Vagina (tissue), 2 donors: ENCODE measurements around the gene KDM4C. TPM values are rescaled to one million over a fixed set of nuclear protein-coding genes. Genes with fewer than 3 reads are reported as not detected.

Experiments
- DNase-seq, 2 donors: peaks; one replicate each; pipeline ENCODE4 v3.0.0-alpha.2; 2017; ENCODE audit errors: extremely low spot score in 2 of 2
- H3K27ac ChIP-seq: fragments of 200-600 bp; sonication (generic); one replicate; pipeline ENCODE4 v1.5.1; 2019
- H3K27me3 ChIP-seq: fragments of 200-600 bp; sonication (generic); one replicate; pipeline ENCODE4 v1.5.1; 2019
- H3K36me3 ChIP-seq, 2 donors: fragments of 200-600 bp; sonication (generic); one replicate each; pipeline ENCODE4 v1.5.1; 2017 to 2019
- H3K4me1 ChIP-seq: fragments of 200-600 bp; sonication (generic); one replicate; pipeline ENCODE4 v1.5.1; 2019
- H3K4me3 ChIP-seq, 2 donors: fragments of 200-600 bp; sonication (generic); 1 replicate in 1 of 2; 2 replicates in 1 of 2; pipeline ENCODE4 v1.5.1; 2016 to 2019
- H3K9me3 ChIP-seq: fragments of 200-600 bp; sonication (generic); one replicate; pipeline ENCODE4 v1.5.1; 2019
- POLR2A ChIP-seq, 2 donors: fragments of 450-650 bp; IDR thresholded peaks; one replicate each; pipeline ENCODE4 v1.6.1; 2017; ENCODE audit warnings: antibody characterized with exemption in 2 of 2, mild to moderate bottlenecking in 2 of 2, moderate library complexity in 2 of 2
- POLR2AphosphoS5 ChIP-seq, 2 donors: sonication (generic); formaldehyde crosslinking; IDR thresholded peaks; one replicate each; pipeline ENCODE4 v1.9.0; 2017; ENCODE audit warnings: antibody characterized with exemption in 2 of 2, mild to moderate bottlenecking in 2 of 2, low read depth in 1 of 2; ENCODE audit not compliant: insufficient read depth in 1 of 2
- intact Hi-C: fragments of 100-400 bp; cut with DNase I; formaldehyde crosslinking; loops from one replicate; pipeline ENCODE4 v1.15.1; 2023
- total RNA-seq: library from RNA; depleted of rRNA; stranded (reverse); fragments of >200 nt; gene quantifications from one replicate; pipeline ENCODE4 v1.2.3, GENCODE V29; 2016
- TF ChIP-seq, protein P1 (sequence below), 3 experiments: fragments of 450-650 bp in 2 of 3; fragments of 200-600 bp in 1 of 3; sonication (generic) in 1 of 3; IDR thresholded peaks; one replicate each; pipeline ENCODE4 v1.5.1; 2017 to 2019; ENCODE audit warnings: antibody characterized with exemption in 3 of 3, mild to moderate bottlenecking in 2 of 3, moderate library complexity in 2 of 3

Gene KDM4C
- total RNA-seq, 1 donor from 2014 or later, result 35.6 TPM

DNA sequence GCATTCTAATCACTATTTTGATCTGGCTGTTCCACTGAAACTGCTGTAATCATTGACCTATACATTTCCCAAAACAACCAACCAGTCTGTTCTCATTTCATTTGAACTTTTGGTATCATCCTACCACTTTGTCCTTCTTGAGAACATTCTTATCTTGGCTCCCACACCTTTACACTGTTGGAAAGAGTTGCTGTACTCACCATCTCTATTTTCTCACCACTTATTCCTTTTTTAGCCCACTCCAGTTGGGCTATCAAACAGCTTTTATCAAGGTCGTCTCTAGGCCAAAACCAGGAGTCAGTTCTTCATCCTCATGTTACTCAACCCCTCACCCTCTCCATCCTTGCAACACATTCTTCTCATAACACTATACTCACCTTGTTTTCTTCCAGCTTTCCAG lies 170.1 kb downstream of the KDM4C start:
- Histone ChIP-seq H3K36me3 (no peaks in the 10 kb centered on the region), H3K4me1 (peaks cover 21% of the 10 kb centered on the region), H3K4me3 (no peak overlapping the region), H3K27me3 (no peaks in the 10 kb centered on the region), H3K27ac (no peak overlapping the region), H3K9me3 (no peaks in the 10 kb centered on the region)
- intact Hi-C loops, result no loop called here
- DNase-seq, result no peak
- TF ChIP-seq, protein P1, sequence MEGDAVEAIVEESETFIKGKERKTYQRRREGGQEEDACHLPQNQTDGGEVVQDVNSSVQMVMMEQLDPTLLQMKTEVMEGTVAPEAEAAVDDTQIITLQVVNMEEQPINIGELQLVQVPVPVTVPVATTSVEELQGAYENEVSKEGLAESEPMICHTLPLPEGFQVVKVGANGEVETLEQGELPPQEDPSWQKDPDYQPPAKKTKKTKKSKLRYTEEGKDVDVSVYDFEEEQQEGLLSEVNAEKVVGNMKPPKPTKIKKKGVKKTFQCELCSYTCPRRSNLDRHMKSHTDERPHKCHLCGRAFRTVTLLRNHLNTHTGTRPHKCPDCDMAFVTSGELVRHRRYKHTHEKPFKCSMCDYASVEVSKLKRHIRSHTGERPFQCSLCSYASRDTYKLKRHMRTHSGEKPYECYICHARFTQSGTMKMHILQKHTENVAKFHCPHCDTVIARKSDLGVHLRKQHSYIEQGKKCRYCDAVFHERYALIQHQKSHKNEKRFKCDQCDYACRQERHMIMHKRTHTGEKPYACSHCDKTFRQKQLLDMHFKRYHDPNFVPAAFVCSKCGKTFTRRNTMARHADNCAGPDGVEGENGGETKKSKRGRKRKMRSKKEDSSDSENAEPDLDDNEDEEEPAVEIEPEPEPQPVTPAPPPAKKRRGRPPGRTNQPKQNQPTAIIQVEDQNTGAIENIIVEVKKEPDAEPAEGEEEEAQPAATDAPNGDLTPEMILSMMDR (IDR thresholded peaks at IDR 0.05), result no peak
- TF ChIP-seq POLR2AphosphoS5 (IDR thresholded peaks at IDR 0.05; ENCODE audit: insufficient read depth in 1 of 2, low read depth in 1 of 2) (no peak), POLR2A (IDR thresholded peaks at IDR 0.05) (no peak)

DNA sequence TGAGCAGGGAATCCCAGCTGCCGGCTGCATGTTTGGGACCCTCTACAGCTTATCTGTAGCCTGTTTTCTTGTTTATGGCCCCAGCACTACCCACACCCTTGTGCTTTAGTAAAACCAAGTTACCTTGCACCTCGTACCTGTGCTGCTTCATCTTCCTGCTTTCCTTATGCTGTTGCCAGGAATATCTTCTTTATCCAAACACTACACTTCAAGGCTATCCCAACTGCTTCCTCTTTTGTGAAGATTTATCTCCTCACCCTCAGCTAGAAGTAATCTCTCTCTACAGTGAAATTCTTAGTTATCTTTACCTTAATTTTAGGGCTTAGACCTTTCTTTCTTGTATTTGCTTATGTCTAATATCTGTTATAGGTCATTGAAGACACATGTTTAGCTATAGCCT lies 171.1 kb downstream of the KDM4C start:
- no peak overlapping the region for H3K27ac ChIP-seq
- H3K4me1 ChIP-seq, result peaks cover 21% of the 10 kb centered on the region
- no peaks in the 10 kb centered on the region for H3K27me3 ChIP-seq
- intact Hi-C loops, result no loop called here
- TF ChIP-seq POLR2AphosphoS5 (IDR thresholded peaks at IDR 0.05; ENCODE audit: insufficient read depth in 1 of 2, low read depth in 1 of 2) (no peak), POLR2A (IDR thresholded peaks at IDR 0.05) (no peak)
- TF ChIP-seq, protein P1 (IDR thresholded peaks at IDR 0.05), result no peak
- no peaks in the 10 kb centered on the region for H3K36me3 ChIP-seq
- H3K9me3 ChIP-seq, result no peaks in the 10 kb centered on the region
- no peak for DNase-seq
- H3K4me3 ChIP-seq, result no peak overlapping the region

DNA sequence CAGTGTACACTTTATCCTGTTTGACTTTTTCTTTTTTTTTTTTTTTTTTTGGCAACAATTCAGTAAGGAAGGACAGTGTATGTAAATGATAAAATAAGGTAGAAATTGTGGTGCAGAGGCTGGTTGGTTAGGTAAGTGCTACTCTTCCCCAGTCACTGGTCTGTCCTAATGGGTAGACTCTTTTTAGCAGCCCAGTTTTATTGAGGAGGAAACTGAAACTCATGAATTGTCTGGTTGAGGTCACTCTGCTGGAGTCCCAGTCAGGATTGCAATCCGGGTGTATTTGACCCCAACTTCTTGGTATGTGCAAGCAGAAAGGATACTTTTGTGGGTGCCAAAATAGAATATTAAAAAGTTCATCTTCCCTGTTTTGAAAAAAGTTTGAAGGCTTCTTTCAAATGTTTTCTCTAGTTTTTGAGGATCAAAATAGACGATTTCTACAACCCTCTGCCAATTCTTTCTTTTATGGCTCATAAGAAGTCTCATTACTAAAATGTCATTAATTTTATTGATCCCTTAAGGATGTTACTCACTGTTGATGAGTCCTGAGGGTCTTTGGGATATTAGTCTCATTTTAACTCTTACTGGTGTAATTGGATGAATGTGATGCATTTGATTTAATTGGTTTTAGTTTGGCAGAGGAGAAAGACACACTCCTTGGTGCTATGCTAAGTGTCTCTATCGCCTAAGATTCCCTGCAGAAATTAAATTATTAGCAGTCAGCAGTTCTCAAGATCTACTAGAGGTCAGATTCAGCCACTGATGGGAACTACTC lies 171.9 kb downstream of the KDM4C start:
- H3K27me3 ChIP-seq, result no peaks in the 10 kb centered on the region
- TF ChIP-seq POLR2AphosphoS5 (IDR thresholded peaks at IDR 0.05; ENCODE audit: insufficient read depth in 1 of 2, low read depth in 1 of 2) (no peak), POLR2A (IDR thresholded peaks at IDR 0.05) (no peak)
- TF ChIP-seq, protein P1 (IDR thresholded peaks at IDR 0.05), result no peak
- H3K9me3 ChIP-seq, result no peaks in the 10 kb centered on the region
- peaks cover 21% of the 10 kb centered on the region for H3K4me1 ChIP-seq
- H3K27ac ChIP-seq, result no peak overlapping the region
- H3K4me3 ChIP-seq, result no peak overlapping the region
- intact Hi-C loops, result no loop called here
- DNase-seq, result no peak
- H3K36me3 ChIP-seq, result no peaks in the 10 kb centered on the region

DNA sequence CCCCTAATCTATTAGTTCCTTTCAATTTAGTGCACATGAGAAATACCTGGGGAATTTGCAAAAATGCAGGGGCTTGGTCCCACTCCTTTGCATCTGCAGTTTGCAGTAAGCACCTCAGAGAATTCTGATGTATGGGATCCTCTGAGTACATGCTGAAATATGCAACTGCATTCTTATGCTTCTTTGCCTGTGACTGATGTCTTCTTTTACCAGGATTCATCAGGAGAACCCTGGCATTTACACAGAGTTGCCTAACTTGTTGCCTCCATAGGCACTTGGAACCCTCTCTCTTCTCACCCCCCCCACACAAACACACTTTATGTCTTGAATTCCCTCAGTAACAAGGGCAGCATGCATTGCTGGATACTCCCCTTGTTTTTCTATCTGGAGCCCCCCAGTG lies 173.1 kb downstream of the KDM4C start:
- Histone ChIP-seq H3K4me3 (no peak overlapping the region), H3K9me3 (no peaks in the 10 kb centered on the region), H3K36me3 (no peaks in the 10 kb centered on the region), H3K27ac (no peak overlapping the region), H3K27me3 (no peaks in the 10 kb centered on the region), H3K4me1 (peaks cover 21% of the 10 kb centered on the region)
- intact Hi-C loops, result no loop called here
- no peak for DNase-seq
- TF ChIP-seq POLR2A (IDR thresholded peaks at IDR 0.05), result no peak
- TF ChIP-seq POLR2AphosphoS5 (IDR thresholded peaks at IDR 0.05; ENCODE audit: insufficient read depth in 1 of 2, low read depth in 1 of 2), result no peak
- TF ChIP-seq, protein P1 (IDR thresholded peaks at IDR 0.05), result no peak

DNA sequence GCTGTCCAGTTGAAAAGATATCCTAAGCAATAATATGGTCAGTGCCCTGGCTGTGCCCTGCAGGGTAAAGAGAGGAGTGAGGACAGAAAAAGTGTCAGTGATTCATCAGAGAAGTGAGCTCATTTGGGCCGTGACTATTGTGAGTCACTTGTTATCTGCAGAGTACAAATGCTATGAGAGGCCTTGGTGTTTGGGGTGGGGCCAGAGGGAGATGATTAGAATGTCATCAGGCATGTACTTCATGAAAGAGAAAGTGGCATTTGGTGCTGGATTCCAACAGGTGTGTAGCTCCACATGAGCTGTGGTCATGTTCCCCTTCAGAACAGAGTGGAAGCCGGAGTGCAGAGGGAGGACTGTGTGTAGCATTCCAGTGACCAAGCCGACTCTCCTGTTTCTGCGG lies 174.1 kb downstream of the KDM4C start:
- H3K4me1 ChIP-seq, result peaks cover 21% of the 10 kb centered on the region
- no peak overlapping the region for H3K4me3 ChIP-seq
- intact Hi-C loops, result no loop called here
- no peak for DNase-seq
- TF ChIP-seq POLR2AphosphoS5 (IDR thresholded peaks at IDR 0.05; ENCODE audit: insufficient read depth in 1 of 2, low read depth in 1 of 2), result peak in 1 of 2 donors; percentile 54
- TF ChIP-seq, protein P1 (IDR thresholded peaks at IDR 0.05), result no peak
- H3K36me3 ChIP-seq, result no peaks in the 10 kb centered on the region
- no peaks in the 10 kb centered on the region for H3K27me3 ChIP-seq
- H3K27ac ChIP-seq, result no peak overlapping the region
- H3K9me3 ChIP-seq, result no peaks in the 10 kb centered on the region
